ENCODE data around the gene PDE1C.

Gene PDE1C

DNA sequence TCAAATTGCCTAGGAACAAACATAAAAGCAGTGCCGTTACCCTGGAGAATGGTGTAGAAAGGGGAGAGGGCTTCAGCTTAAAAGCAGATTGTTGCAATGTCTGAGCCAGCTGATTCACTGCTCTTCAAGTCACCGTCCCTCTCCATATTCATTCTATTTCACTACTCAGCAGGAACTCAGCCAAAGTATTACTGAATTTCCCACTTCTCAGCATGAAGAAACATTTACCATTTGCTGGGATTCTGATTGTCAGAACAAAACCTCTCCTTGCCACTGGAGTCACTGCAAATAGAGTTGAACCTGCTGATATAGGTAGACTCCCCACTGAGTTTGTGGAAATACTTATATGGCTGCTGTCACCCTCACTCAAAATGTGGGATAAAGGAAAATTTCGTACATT lies 311.5 kb downstream of the PDE1C start:
- no peak for DNase-seq

DNA sequence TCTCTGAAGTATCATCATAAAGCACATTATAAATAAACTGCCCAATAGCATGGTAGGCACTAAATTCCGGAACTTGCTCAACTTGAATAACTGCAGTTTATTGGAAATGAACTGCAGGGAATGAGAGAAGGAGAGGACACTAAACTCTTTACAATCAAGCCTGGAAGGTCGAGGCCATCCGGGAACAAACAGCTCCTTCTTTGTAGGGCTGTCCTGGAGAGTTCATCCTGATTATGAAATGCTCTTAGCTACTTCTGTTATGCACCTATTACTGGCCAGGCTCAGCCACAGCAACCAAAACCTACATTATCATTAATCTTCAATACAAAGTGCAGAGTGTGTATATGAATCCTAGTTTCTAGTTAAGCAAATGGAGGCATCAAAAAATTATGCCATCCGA lies 318.5 kb downstream of the PDE1C start:
- DNase-seq: no peak

DNA sequence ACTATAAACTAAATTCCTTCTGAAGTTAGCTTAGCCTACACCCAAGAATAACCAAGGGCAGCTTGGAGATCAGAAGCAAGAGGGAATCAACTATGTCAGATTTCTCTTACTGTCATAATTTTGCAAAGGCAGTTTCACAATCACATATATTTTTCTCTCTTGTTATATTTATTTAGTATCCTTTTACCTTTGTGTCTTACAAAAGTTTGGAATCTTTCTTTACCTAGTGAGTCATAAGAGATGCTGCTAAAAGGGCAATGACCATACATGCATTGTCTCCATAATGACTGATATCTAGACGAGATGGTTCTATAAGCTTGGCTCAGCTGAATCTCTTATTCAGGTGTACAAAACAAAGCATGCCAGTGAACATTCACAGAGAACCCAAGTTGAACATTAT lies 322.1 kb downstream of the PDE1C start:
- DNase-seq: no peak

DNA sequence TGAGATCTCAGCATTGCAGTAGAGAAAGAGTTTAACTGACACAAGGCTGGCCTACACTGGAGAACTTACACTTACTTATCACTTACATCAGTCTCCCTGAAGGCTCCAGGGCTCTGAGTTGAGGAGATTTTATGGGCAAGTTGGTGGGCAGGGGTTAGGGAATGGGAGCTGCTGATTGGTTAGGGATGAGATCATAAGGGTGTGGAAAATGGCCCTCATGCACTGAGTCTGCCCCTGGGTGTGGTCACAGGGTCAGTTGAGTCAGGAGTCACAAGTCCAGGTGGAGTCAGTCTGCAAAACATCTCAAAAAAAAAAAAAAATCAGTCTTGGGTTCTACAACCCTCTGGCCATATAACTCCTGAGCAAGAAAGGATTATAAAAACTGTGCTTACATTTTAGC lies 322.7 kb downstream of the PDE1C start:
- no peak for DNase-seq

DNA sequence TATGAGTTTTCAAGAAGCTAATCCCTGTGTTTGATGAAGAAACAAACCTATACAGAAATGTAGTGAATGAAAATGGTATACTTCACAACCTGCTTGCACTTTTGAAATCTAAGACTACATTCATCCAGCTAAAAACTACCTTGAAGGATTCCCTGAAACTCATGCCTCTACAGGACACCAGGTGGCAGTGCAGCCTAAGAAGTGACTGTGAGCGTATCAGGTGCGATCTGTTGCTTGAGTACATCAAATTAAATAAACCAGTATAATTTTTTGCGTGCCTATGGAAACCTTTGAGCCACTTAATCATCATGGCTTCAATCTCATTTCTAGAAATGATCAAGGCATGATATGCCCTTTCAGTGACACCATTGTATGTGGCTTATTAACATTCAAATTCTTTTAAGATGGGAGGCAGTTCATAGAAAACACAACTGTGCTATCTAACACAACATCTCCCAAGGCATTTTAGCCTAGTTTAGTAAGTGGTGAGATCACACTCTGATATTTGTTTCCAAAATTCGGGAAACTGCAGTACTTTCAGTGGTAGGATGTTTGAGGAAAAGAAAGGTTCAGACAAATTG lies 325.8 kb downstream of the PDE1C start:
- peak; percentile 43 for DNase-seq

DNA sequence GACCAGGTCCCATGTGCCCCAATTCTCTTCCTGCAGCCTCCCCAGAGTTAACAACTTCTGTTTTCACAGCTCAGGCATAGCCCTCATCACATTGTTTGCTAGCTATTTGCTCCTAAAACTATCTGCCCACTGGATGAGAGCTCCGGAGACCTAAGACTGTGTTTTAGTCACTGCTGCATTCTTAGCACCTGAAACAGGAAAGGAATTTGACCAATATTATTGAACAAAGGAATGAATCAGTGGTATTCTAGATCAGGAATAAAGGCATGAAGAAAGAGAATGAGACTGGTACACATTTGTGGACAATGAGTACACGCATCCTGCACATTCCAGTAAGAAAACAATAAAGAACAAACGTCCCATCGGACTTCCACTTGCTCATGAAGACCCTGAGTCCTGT lies 328.4 kb downstream of the PDE1C start:
- DNase-seq: no peak

DNA sequence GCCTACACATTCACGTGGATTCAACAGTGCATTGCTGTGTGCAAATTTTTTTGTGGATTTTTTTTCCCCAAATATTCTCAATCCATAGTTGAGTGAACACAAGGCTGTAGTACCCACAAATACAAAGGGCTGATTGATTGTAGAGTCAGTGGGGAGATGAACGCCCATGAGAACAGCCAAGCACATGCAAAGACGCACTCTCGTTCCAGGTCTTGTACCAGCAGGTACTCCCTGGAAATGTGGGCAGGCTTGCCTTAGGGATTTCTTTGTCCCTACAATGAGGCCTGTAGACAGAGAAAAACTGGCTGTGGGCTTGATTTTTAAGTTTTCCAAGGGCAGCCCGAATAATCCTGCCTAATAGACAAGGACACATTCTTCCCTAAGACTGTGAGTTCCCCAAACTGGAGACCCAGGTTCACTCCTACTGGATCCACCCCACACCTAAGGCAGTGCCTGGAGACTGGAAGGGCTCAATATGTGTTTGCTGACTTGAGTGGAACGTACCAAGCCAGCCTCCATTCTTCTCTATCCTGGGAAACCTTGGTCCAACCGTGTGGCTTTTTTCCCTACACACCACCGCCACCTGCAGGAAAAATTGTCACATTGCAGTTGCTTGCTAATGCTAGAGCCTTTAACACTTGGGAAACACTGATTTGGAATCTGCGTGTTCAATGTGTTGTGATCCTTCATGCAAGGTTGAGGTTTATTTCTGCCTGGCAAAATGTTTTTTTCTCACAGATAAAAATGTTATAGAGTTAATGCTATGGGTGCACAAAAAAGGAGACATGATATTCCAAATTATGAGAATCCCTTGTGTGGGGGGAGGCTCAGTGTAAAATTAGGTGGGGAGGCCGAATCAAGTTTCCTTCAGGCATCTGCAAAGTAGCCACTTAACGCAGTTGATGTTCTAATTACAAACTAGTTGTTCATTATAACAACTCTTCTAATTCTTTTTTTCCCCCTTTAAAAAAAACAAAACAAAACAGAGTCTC lies 333.9 kb downstream of the PDE1C start:
- DNase-seq: peak; percentile 67

DNA sequence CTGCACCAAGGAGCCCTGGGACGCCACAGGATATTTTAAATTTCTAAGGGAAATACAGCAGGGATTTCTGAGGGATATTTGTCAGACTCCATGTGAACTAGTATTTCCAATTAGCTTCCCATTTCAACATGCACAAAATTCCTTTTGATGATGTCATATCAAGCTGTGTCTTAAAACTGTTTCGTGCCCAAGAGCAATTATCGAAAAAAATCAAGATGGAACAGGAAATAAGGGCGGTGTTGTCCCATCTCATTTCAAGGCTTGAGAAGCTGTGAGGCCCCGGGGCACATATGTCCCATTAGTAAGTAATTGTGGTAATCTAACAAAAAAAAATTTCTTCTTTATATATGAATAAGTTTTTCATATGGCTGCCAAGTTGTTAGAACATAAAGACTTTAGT lies 335.8 kb downstream of the PDE1C start:
- DNase-seq: no peak

DNA sequence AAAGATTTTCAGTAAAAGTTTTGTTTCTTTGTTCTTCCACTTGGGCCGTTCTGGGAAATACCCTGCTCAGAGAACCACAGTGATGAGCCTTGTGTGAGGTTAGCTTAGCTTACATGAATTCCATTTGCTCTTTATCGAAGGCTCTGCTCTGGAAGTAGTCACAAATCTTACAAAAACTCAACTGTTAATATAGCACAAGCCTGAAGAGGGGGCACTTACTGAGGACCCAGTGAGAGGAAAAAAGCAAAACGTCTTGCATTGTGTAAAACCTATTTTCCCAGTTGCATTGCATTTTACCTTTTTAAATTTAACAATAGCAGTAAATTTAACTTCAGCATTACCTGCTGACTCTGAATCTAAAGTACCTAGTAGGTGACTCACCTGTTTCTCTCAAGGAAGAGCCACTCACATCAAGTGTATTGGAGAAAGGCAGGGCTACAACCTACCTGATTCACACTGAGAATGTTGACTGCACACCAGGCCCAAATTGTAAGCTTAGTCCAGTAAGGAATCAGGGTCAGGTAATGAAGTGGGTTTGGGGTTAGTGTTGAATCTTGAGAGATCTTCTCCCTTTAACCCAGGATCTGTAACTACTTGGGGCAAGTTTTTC lies 340.9 kb downstream of the PDE1C start:
- DNase-seq: no peak

DNA sequence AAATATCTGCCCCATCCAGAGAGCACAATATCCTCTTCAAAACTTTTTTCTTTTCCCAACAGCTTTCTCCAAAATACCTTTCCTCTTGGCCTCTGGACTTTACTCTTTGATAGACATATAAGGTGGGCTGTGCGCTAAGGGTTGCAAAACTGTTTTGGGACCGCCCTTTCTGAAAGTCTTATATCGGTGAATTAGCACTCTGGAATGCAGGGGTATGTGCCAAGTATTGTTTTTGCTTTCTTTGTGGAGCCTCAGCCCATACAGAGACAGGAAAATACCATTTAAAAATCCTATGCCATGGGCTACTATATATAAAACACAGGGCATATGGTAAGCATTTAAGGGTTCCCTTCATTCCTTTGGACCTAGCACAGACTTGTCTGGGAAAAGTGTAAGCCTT lies 345.5 kb downstream of the PDE1C start:
- no peak for DNase-seq

DNA sequence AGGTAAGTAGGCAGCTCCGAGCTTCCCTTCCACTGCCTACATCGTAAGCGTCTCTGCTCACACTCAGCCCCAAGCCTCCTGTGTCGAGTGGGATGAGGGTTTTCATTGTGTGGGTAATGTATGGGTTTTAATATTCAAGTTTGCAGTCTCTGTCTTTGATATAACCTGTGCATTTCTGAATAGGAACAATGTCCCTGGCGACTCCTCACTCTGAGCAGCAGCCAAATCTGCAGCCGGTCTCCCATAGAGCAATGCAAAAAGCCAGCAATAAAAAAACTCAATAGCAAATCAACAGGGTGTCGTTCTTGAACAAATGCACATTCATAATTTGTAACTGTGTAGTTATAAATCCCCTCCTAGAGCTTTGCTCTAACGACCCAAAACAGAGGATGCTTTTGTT lies 349.8 kb downstream of the PDE1C start:
- DNase-seq: no peak

DNA sequence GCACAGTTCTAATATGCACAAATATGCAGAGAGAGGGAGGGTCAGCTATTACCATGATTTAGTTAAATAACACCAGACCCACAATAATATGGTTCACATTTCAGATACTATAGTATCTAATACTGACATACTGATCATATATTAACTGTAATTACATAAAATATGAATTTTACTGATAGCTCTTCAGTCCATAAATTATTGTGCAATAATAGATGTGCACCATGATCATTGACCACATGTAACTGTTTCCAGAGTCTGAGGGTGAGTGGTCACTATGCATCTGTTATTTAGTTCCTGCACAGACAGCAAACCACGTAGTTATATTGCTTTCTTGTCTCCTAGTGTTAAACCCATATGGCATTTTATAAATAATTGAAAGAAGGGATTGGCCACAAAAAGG lies 353.9 kb downstream of the PDE1C start:
- no peak for DNase-seq

DNA sequence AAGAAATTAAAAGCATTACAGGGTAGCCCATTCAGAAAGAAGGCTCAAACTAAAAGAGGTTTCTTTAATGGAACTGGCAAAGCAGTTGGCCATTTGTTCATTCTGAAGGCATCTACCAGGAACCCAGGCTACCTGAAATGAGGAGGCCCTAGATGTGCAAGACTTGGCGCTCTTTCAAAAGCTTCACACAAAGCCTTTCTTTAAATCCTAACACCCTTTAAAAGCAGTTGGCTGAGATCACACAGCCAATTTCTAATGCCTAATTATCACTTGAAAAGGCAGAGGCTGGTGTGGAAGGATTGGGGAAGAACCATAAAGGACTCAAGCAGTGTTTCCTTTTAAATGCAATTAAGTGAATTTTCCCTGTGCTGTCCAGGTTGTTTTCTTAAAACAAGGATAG lies 360.0 kb downstream of the PDE1C start:
- no peak for DNase-seq

DNA sequence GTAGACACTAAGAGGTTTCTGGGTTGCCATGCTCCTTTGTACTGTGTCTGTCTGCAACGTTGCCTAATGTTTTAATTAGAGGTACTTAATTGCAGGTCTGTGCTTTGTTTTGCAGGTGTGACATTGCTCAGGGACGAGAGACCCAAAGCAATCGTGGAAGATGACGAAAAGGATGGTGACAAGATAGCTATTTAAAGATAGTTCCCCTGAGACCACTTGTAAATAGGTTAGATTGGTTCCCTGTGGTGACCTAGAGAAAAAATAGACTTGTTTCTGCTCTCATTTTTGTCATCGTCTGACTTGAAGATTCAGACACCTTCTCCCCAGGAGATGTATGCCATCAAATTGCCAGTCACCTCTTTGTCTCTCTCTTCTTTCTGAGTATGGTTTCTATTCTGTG lies 363.1 kb downstream of the PDE1C start:
- DNase-seq: peak; percentile 49

DNA sequence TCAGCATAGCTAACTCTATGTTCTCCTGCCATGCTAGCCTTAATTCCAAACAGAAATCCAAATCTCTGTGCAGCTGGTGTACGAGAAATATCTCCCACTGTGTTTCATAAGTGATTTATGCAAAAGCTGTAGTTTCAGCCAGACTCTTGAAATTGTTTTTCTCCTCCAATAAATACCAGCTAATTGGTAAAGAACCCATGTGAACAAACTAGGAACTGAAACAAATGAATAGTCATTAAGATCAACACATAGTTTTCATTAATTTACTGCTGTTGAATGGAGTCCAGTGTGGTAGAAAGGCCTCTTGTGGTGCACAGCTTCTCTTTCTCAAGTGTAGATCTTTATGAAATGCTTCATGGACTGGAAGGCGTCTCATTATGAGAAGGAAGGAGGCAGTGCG lies 364.8 kb downstream of the PDE1C start:
- DNase-seq: no peak

DNA sequence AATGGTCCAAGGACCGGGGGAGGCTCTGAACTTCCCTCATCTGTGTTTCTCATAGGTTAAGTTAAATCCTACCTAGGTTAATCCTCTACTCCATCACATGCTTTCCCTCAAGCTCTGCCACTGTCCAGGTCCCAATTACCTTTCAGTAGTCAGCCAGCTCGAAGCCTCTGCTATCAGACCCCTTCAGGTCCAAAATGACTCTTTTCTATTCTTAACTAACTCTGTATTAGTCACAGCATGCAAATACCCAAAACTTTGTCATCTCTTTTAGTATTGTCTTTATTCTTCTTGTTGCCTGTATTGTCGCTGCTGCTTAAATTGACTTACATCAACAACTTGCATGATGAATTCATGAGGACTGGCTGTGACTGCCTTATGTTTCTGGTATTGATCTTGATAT lies 367.9 kb downstream of the PDE1C start:
- no peak for DNase-seq

All from NCI-H1417 treated with DMSO at 0.1 percent for 48 hours (cell line).